Uterus (tissue), 2 donors: ENCODE measurements around the gene EVC2.

Source experiments
- CTCF ChIP-seq, 4 experiments: fragments of 200-600 bp in 2 of 4; fragments of 450-650 bp in 2 of 4; sonication (generic) in 2 of 4; IDR thresholded peaks; one replicate each; pipeline ENCODE4 v1.5.1; 2016 to 2019; ENCODE audit warnings: antibody characterized with exemption in 4 of 4, mild to moderate bottlenecking in 2 of 4, moderate library complexity in 1 of 4
- POLR2A ChIP-seq, 2 donors: fragments of 450-650 bp; IDR thresholded peaks; one replicate each; pipeline ENCODE4 v1.6.1; 2016; ENCODE audit warnings: antibody characterized with exemption in 2 of 2, mild to moderate bottlenecking in 1 of 2, moderate library complexity in 1 of 2

- TF ChIP-seq CTCF (IDR thresholded peaks at IDR 0.05), result no peak
- TF ChIP-seq POLR2A (IDR thresholded peaks at IDR 0.05), result no peak
These were observed 7.9 kb downstream of the EVC2 start for GRCh38 chr4:5700459-5700858.
